Epithelial cell of proximal tubule (primary cell): ENCODE measurements around the gene ZNF488. TPM values are rescaled to one million over a fixed set of nuclear protein-coding genes. Genes with fewer than 3 reads are reported as not detected.

Source experiments
- DNase-seq: peaks from one replicate; pipeline ENCODE4 v3.0.0-alpha.2; 2011; ENCODE audit warnings: low read depth
- H3K4me3 ChIP-seq: 2 replicates; pipeline ENCODE4 v1.5.1; 2011; ENCODE audit warnings: low read depth, mild to moderate bottlenecking, low read length
- CTCF ChIP-seq: conservative IDR thresholded peaks from 2 replicates; pipeline ENCODE4 v1.5.1; 2012; ENCODE audit warnings: low read depth, mild to moderate bottlenecking, low read length
- total RNA-seq: library from RNA; depleted of rRNA; stranded (reverse); fragments of >200 nt; gene quantifications from 2 replicates; pipeline ENCODE4 v1.2.3, GENCODE V29; 2015

Gene ZNF488
- total RNA-seq, 1 donor from 2014 or later, result 0.63 TPM

GRCh38 chr10:47365431-47366180 lies 18.5 kb downstream of the ZNF488 start:
- no peak for DNase-seq
- no peak for TF ChIP-seq CTCF
- H3K4me3 ChIP-seq, result no peak overlapping the region

GRCh38 chr10:47364911-47365310 lies 19.2 kb downstream of the ZNF488 start:
- H3K4me3 ChIP-seq, result no peak overlapping the region
- DNase-seq, result no peak
- no peak for TF ChIP-seq CTCF

GRCh38 chr10:47364366-47364765 lies 19.7 kb downstream of the ZNF488 start:
- DNase-seq, result no peak
- H3K4me3 ChIP-seq, result no peak overlapping the region
- TF ChIP-seq CTCF, result no peak

GRCh38 chr10:47363781-47364180 lies 20.3 kb downstream of the ZNF488 start:
- DNase-seq, result no peak
- TF ChIP-seq CTCF, result no peak
- no peak overlapping the region for H3K4me3 ChIP-seq

- DNase-seq, result no peak
- H3K4me3 ChIP-seq, result no peak overlapping the region
- no peak for TF ChIP-seq CTCF
These were observed 21.9 kb downstream of the ZNF488 start for GRCh38 chr10:47362199-47362598.

- TF ChIP-seq CTCF, result peak; percentile 94
These were observed 22.8 kb downstream of the ZNF488 start for GRCh38 chr10:47361293-47361692.

More at GRCh38 chr10:47361293-47361692, 22.8 kb downstream of the ZNF488 start:
- no peak for DNase-seq
- H3K4me3 ChIP-seq, result no peak overlapping the region
